Measurements from ENCODE around the gene LTBP2.

LTBP2 gene

GRCh38 chr14:74492776-74493342 is 119.2 kb downstream of the LTBP2 start, which contains the start of gene NPC2:
NPC2 (minus strand) TSS chr14:74493305; CDS start chr14:74493274, 31 bp downstream.
- no peak for DNase-seq (ENCODE audit: low read depth)
- H3K4me3 ChIP-seq (ENCODE audit: control insufficient read depth, low read depth, low read length): peak within 1 kb of the TSS; percentile 75
- no peak for TF ChIP-seq CTCF (IDR thresholded peaks at IDR 0.05; ENCODE audit: control insufficient read depth, insufficient read depth, low read depth, low read length, missing control alignments)

GRCh38 chr14:74491956-74492775 is 119.9 kb downstream of the LTBP2 start:
- peak overlapping the region; percentile 75 for H3K4me3 ChIP-seq (ENCODE audit: control insufficient read depth, low read depth, low read length)
- TF ChIP-seq CTCF (IDR thresholded peaks at IDR 0.05; ENCODE audit: control insufficient read depth, insufficient read depth, low read depth, low read length, missing control alignments): peak; percentile 31
- DNase-seq (ENCODE audit: low read depth): no peak

- H3K4me3 ChIP-seq (ENCODE audit: control insufficient read depth, low read depth, low read length): no peak overlapping the region
- no peak for TF ChIP-seq CTCF (IDR thresholded peaks at IDR 0.05; ENCODE audit: control insufficient read depth, insufficient read depth, low read depth, low read length, missing control alignments)
- DNase-seq (ENCODE audit: low read depth): no peak
These were observed 121.6 kb downstream of the LTBP2 start for GRCh38 chr14:74490486-74490885.

- DNase-seq (ENCODE audit: low read depth): no peak
- no peak for TF ChIP-seq CTCF (IDR thresholded peaks at IDR 0.05; ENCODE audit: control insufficient read depth, insufficient read depth, low read depth, low read length, missing control alignments)
- H3K4me3 ChIP-seq (ENCODE audit: control insufficient read depth, low read depth, low read length): no peak overlapping the region
These were observed 123.1 kb downstream of the LTBP2 start for GRCh38 chr14:74488786-74489397.

- TF ChIP-seq CTCF (IDR thresholded peaks at IDR 0.05; ENCODE audit: control insufficient read depth, insufficient read depth, low read depth, low read length, missing control alignments): no peak
- no peak overlapping the region for H3K4me3 ChIP-seq (ENCODE audit: control insufficient read depth, low read depth, low read length)
- DNase-seq (ENCODE audit: low read depth): no peak
These were observed 125.9 kb downstream of the LTBP2 start for GRCh38 chr14:74486164-74486563.

GRCh38 chr14:74483321-74483720 is 128.7 kb downstream of the LTBP2 start:
- no peak for TF ChIP-seq CTCF (IDR thresholded peaks at IDR 0.05; ENCODE audit: control insufficient read depth, insufficient read depth, low read depth, low read length, missing control alignments)
- no peak for DNase-seq (ENCODE audit: low read depth)
- H3K4me3 ChIP-seq (ENCODE audit: control insufficient read depth, low read depth, low read length): no peak overlapping the region
